AG10803 (cell line): ENCODE measurements around the gene TOGARAM2.

ENCODE experiments used
- DNase-seq: peaks from one replicate; pipeline ENCODE4 v3.0.0; 2010; ENCODE audit warnings: low read depth
- H3K4me3 ChIP-seq: 2 replicates; pipeline ENCODE4 v1.5.1; 2011; ENCODE audit warnings: mild to moderate bottlenecking, low read length, control low read depth
- TF ChIP-seq, protein P1 (sequence below): conservative IDR thresholded peaks from 2 replicates; pipeline ENCODE4 v1.5.1; 2011; ENCODE audit warnings: mild to moderate bottlenecking, low read length, control low read depth, inconsistent platforms

The TOGARAM2 gene

DNA sequence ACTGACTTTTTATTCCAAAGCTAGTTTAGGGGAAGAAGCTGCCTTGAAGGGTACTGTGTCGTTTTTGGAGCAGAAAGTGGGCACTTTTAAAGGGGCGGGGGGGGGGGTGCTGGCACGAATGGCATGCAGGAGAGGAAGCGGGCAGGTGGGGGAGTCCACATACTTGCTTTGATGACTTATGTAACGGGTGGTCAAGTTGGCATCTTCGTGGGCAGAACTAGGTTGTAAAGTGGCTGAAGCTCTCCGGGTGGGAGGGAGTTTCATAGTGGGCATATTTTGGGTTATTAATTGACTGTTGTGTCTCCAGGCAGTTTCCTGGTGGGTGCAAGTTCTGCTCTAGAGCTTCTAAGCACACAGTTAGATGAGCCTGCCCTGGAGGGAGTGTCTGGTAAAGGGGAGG lies 73.3 kb downstream of the TOGARAM2 start:
- no peak overlapping the region for H3K4me3 ChIP-seq
- TF ChIP-seq, protein P1, sequence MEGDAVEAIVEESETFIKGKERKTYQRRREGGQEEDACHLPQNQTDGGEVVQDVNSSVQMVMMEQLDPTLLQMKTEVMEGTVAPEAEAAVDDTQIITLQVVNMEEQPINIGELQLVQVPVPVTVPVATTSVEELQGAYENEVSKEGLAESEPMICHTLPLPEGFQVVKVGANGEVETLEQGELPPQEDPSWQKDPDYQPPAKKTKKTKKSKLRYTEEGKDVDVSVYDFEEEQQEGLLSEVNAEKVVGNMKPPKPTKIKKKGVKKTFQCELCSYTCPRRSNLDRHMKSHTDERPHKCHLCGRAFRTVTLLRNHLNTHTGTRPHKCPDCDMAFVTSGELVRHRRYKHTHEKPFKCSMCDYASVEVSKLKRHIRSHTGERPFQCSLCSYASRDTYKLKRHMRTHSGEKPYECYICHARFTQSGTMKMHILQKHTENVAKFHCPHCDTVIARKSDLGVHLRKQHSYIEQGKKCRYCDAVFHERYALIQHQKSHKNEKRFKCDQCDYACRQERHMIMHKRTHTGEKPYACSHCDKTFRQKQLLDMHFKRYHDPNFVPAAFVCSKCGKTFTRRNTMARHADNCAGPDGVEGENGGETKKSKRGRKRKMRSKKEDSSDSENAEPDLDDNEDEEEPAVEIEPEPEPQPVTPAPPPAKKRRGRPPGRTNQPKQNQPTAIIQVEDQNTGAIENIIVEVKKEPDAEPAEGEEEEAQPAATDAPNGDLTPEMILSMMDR: no peak
- no peak for DNase-seq

DNA sequence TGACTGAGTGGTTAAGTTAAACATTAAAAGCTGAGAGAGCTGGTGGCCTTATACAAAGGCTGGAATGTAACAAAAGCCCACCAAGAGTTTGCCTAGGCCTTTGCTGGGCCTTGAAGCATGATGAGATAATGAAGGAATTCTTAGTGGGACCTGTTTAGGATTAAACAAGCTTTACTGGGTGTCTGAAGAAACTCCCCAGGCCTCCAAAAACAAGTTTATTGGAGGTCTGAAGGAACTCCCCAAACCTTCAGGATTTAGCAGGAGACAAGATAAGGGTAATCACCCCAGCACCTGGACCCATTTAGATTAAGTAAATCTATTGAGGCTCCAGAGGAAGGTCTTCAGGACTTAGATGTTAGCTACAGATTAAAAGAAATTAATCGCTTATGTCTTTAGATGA lies 74.5 kb downstream of the TOGARAM2 start:
- TF ChIP-seq, protein P1: no peak
- H3K4me3 ChIP-seq: no peak overlapping the region
- no peak for DNase-seq

DNA sequence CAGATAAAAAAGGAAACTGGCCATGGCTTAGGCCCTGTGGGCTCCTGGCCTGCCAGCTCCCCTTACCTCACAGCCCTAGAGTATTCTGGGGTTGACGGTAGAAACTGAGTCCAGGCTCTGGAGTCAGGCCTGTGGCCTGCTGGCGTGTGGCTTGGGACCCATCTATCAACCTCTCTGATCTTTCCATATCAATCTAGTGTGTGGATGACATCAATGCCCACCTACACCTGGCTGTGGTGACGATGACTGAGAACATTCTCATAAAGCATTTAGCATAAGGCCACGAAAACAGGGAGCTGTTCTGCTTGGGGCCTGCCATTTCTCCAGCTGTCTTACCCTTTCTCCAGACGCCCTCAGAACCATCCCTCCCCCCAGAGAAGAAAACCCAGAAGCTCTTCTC lies 75.4 kb downstream of the TOGARAM2 start:
- no peak overlapping the region for H3K4me3 ChIP-seq
- no peak for DNase-seq
- TF ChIP-seq, protein P1: no peak

DNA sequence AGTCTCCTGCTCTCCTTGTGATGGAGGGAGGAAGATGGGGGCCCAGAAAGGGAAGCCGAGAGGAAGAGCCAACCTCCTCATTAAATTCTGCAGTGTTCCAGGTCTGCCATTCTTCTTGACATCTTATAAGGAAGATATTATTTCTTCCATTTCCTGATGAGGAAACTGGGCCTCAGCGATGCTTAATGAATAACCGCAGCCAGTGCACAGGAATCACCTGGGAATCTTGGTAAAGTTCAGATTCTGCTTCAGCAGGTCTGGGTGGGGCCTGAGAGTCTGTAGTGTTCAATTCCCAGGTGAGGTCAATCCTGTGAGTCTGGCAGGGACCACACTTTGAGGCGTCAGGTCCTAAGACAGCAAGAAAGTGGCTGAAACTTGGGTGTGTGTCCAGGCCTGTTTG lies 75.9 kb downstream of the TOGARAM2 start:
- no peak for DNase-seq
- TF ChIP-seq, protein P1: no peak
- H3K4me3 ChIP-seq: no peak overlapping the region

DNA sequence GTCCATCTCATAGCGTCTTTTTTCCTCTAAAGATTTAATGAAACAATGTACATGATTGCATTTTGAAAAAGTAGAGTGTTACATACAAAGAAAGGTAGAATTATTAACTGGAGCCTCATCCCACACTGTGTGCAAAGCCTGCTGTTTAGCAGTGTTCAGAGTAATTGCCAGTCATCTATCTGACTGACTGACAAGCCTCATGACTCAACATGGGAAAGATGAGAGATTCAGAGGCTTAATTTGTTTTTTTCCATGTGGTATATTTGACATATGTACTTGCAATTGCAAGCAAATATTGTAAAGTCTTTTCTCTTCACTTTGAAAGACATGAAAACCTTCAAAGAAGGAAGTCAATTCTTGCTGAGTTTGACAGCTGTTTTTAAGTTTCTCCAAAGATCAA lies 78.5 kb downstream of the TOGARAM2 start:
- TF ChIP-seq, protein P1: no peak
- no peak for DNase-seq
- no peak overlapping the region for H3K4me3 ChIP-seq

DNA sequence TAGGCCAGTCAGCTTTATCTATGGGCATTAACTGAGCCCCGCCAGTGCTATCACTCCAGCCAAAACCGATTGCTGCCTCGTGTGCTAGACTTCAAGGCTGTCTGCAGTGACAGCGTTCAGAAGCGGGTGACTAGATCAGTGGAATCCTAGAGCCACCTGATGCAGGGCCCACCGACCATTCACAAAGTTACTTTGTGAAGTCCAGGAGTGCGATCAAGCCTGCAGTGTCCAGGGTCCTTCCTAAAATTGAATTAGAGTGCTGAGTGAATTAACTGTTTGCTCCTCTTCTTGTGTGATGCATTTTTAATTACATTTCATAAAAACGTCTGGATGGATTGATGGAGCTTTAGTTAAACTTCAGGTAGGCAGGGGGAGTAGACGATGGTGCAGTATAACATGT lies 79.3 kb downstream of the TOGARAM2 start:
- no peak overlapping the region for H3K4me3 ChIP-seq
- TF ChIP-seq, protein P1: no peak
- no peak for DNase-seq

DNA sequence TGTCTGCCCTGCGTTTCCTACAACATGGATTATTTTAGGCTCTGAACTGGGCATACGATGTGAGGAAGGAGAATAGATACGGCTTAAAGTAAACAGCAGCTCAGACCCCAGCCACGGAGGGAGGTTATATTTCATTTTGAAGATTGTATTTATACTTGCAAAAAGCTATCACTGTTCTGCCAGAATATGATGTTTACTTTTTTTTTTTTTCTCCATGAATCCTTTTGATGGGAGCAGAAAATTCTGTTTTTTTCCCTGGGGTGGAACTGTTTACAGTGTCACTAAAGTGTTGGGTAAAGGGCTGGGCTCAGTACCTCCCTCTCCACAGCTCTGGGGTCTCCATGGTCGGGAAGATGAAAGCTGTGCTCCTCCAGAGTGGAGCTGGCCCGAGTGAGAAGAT lies 80.1 kb downstream of the TOGARAM2 start:
- TF ChIP-seq, protein P1: no peak
- no peak for DNase-seq
- no peak overlapping the region for H3K4me3 ChIP-seq
